Loucy (cell line): ENCODE data around the gene ZNF438.

Experiments
- H2AFZ ChIP-seq: fragments of 200-600 bp; sonication (generic); 2 replicates; pipeline ENCODE4 v1.6.0; 2016; ENCODE audit warnings: antibody characterized with exemption, mild to moderate bottlenecking, low read length, moderate library complexity
- H3F3A ChIP-seq: fragments of 200-600 bp; 2 replicates; pipeline ENCODE4 v1.6.0; 2016; ENCODE audit warnings: antibody characterized with exemption, low read depth, mild to moderate bottlenecking
- H3K27me3 ChIP-seq: fragments of 200-600 bp; sonication (generic); 2 replicates; pipeline ENCODE4 v1.6.1; 2014; ENCODE audit warnings: low read length, mild to moderate bottlenecking; ENCODE audit not compliant: insufficient read depth, poor library complexity, severe bottlenecking
- H3K36me3 ChIP-seq: fragments of 200-600 bp; sonication (generic); 2 replicates; pipeline ENCODE4 v1.6.1; 2016; ENCODE audit warnings: low read length; ENCODE audit not compliant: insufficient read depth
- H3K4me1 ChIP-seq: fragments of 200-600 bp; sonication (generic); 2 replicates; pipeline ENCODE4 v1.5.1; 2014; ENCODE audit warnings: low read length, mild to moderate bottlenecking; ENCODE audit not compliant: insufficient read depth, poor library complexity, severe bottlenecking
- H3K4me2 ChIP-seq: fragments of 200-600 bp; sonication (generic); 2 replicates; pipeline ENCODE4 v1.6.0; 2014; ENCODE audit warnings: antibody characterized with exemption, low read length, low read depth, mild to moderate bottlenecking; ENCODE audit not compliant: poor library complexity, severe bottlenecking
- H3K4me3 ChIP-seq: fragments of 200-600 bp; sonication (generic); 2 replicates; pipeline ENCODE4 v1.5.1; 2014; ENCODE audit warnings: low read length, mild to moderate bottlenecking, mixed read lengths; ENCODE audit not compliant: poor library complexity, severe bottlenecking
- H3K79me2 ChIP-seq: fragments of 200-600 bp; sonication (generic); 2 replicates; pipeline ENCODE4 v1.6.1; 2014; ENCODE audit warnings: low read length; ENCODE audit not compliant: insufficient read depth
- H3K9ac ChIP-seq: fragments of 200-600 bp; sonication (generic); 2 replicates; pipeline ENCODE4 v1.6.0; 2014; ENCODE audit warnings: mild to moderate bottlenecking, low read depth, low read length, moderate library complexity; ENCODE audit not compliant: poor library complexity, severe bottlenecking
- H3K9me2 ChIP-seq: fragments of 200-600 bp; sonication (generic); replicated peaks from 2 replicates; pipeline ENCODE4 v1.6.1; 2016; ENCODE audit warnings: low read depth, low read length, mixed read lengths
- H3K9me3 ChIP-seq: fragments of 200-600 bp; sonication (generic); 2 replicates; pipeline ENCODE4 v1.6.1; 2014; ENCODE audit warnings: mild to moderate bottlenecking, antibody characterized with exemption, low read length, low read depth; ENCODE audit not compliant: insufficient read depth
- H4K20me1 ChIP-seq: fragments of 200-600 bp; sonication (generic); 2 replicates; pipeline ENCODE4 v1.6.0; 2014; ENCODE audit warnings: antibody characterized with exemption, low read length, mild to moderate bottlenecking; ENCODE audit not compliant: insufficient read depth, poor library complexity, severe bottlenecking
- CTCF ChIP-seq: fragments of 200-600 bp; sonication (generic); conservative IDR thresholded peaks from 2 replicates; pipeline ENCODE4 v1.5.1; 2014; ENCODE audit warnings: mild to moderate bottlenecking, antibody characterized with exemption, low read length
- EZH2phosphoT487 ChIP-seq: fragments of 200-600 bp; IDR thresholded peaks from 2 replicates; pipeline ENCODE4 v1.6.1; 2018; ENCODE audit warnings: antibody characterized with exemption, mild to moderate bottlenecking, moderate library complexity, borderline replicate concordance

Gene ZNF438

GRCh38 chr10:30863516-30864210, 168.0 kb downstream of the ZNF438 start:
- TF ChIP-seq CTCF, result no peak
- TF ChIP-seq EZH2phosphoT487, result no peak
- no peak overlapping the region for H3K9ac ChIP-seq

GRCh38 chr10:30862486-30862885, 169.2 kb downstream of the ZNF438 start:
- Histone ChIP-seq H3K4me1 (peaks cover 27% of the 10 kb centered on the region), H2AFZ (no peak overlapping the region), H3K4me2 (no peak overlapping the region), H3K9me2 (no peaks in the 10 kb centered on the region), H3K4me3 (no peak overlapping the region), H3K79me2 (no peaks in the 10 kb centered on the region), H3K27me3 (no peaks in the 10 kb centered on the region), H3K9ac (no peak overlapping the region), H4K20me1 (no peaks in the 10 kb centered on the region), H3K9me3 (no peaks in the 10 kb centered on the region), H3F3A (no peaks in the 10 kb centered on the region), H3K36me3 (no peaks in the 10 kb centered on the region)
- TF ChIP-seq EZH2phosphoT487, result no peak
- no peak for TF ChIP-seq CTCF

More at GRCh38 chr10:30863516-30864210, 168.0 kb downstream of the ZNF438 start:
- Histone ChIP-seq H2AFZ (no peak overlapping the region), H3K36me3 (no peaks in the 10 kb centered on the region), H3K4me3 (no peak overlapping the region), H3K9me2 (no peaks in the 10 kb centered on the region), H3K79me2 (no peaks in the 10 kb centered on the region), H3K4me2 (no peak overlapping the region), H3K9me3 (no peaks in the 10 kb centered on the region), H4K20me1 (no peaks in the 10 kb centered on the region), H3K4me1 (peaks cover 27% of the 10 kb centered on the region), H3F3A (no peaks in the 10 kb centered on the region), H3K27me3 (no peaks in the 10 kb centered on the region)

- Histone ChIP-seq H3F3A (no peaks in the 10 kb centered on the region), H3K79me2 (no peaks in the 10 kb centered on the region), H3K4me1 (peaks cover 27% of the 10 kb centered on the region), H3K27me3 (no peaks in the 10 kb centered on the region), H2AFZ (no peak overlapping the region), H3K9me3 (no peaks in the 10 kb centered on the region), H3K9me2 (no peaks in the 10 kb centered on the region), H3K36me3 (no peaks in the 10 kb centered on the region), H3K9ac (no peak overlapping the region), H3K4me2 (no peak overlapping the region), H4K20me1 (no peaks in the 10 kb centered on the region), H3K4me3 (no peak overlapping the region)
- TF ChIP-seq EZH2phosphoT487, result no peak
- TF ChIP-seq CTCF, result no peak
Measured at GRCh38 chr10:30861976-30862375, 169.7 kb downstream of the ZNF438 start.
